ENCODE results near the gene CLCNKB.
"Not testable (repeated sequence)": the region's sequence is repeated elsewhere in the genome, so short reads cannot be mapped to it uniquely, and the experiment has no call there.

Gene CLCNKB

GRCh38 chr1:16043521-16043920 is at the start of gene CLCNKB:
Gene CLCNKB (plus strand): TSS chr1:16043782. CDS start chr1:16044493, 711 bp downstream.
- H3K27me3 ChIP-seq (ENCODE audit: control insufficient read depth, insufficient read depth, low read length), result peaks cover 2% of the 10 kb centered on the region
- no peaks in the 10 kb centered on the region for H3K36me3 ChIP-seq (ENCODE audit: control insufficient read depth, insufficient read depth, low read length)
- no peaks in the 10 kb centered on the region for H3K9me3 ChIP-seq (ENCODE audit: control insufficient read depth, insufficient read depth, low read length)
- H3K4me3 ChIP-seq (ENCODE audit: low read depth, low read length), result no peak within 1 kb of the TSS
- no peaks in the 10 kb centered on the region for H3K4me1 ChIP-seq (ENCODE audit: control insufficient read depth, insufficient read depth, low read length)
- H3K9ac ChIP-seq (ENCODE audit: low read depth, low read length), result no peak within 1 kb of the TSS

GRCh38 chr1:15994081-15994480 is 49.5 kb upstream of the CLCNKB start:
- H3K36me3 ChIP-seq (ENCODE audit: control insufficient read depth, insufficient read depth, low read length), result no peaks in the 10 kb centered on the region
- no peaks in the 10 kb centered on the region for H3K9me3 ChIP-seq (ENCODE audit: control insufficient read depth, insufficient read depth, low read length)
- H3K9ac ChIP-seq (ENCODE audit: low read depth, low read length), result no peak overlapping the region
- no peak overlapping the region for H3K4me3 ChIP-seq (ENCODE audit: low read depth, low read length)
- H3K27me3 ChIP-seq (ENCODE audit: control insufficient read depth, insufficient read depth, low read length), result no peaks in the 10 kb centered on the region
- H3K4me1 ChIP-seq (ENCODE audit: control insufficient read depth, insufficient read depth, low read length), result no peaks in the 10 kb centered on the region

GRCh38 chr1:15994590-15995351 is 48.8 kb upstream of the CLCNKB start:
- no peaks in the 10 kb centered on the region for H3K36me3 ChIP-seq (ENCODE audit: control insufficient read depth, insufficient read depth, low read length)
- no peak overlapping the region for H3K9ac ChIP-seq (ENCODE audit: low read depth, low read length)
- no peaks in the 10 kb centered on the region for H3K4me1 ChIP-seq (ENCODE audit: control insufficient read depth, insufficient read depth, low read length)
- H3K9me3 ChIP-seq (ENCODE audit: control insufficient read depth, insufficient read depth, low read length), result no peaks in the 10 kb centered on the region
- no peaks in the 10 kb centered on the region for H3K27me3 ChIP-seq (ENCODE audit: control insufficient read depth, insufficient read depth, low read length)
- no peak overlapping the region for H3K4me3 ChIP-seq (ENCODE audit: low read depth, low read length)

GRCh38 chr1:15997076-15997585 is 46.5 kb upstream of the CLCNKB start:
- Histone ChIP-seq H3K36me3 (ENCODE audit: control insufficient read depth, insufficient read depth, low read length) (no peaks in the 10 kb centered on the region), H3K9me3 (ENCODE audit: control insufficient read depth, insufficient read depth, low read length) (no peaks in the 10 kb centered on the region)

GRCh38 chr1:15997637-15998280 is 45.8 kb upstream of the CLCNKB start:
- no peak overlapping the region for H3K4me3 ChIP-seq (ENCODE audit: low read depth, low read length)
- no peaks in the 10 kb centered on the region for H3K9me3 ChIP-seq (ENCODE audit: control insufficient read depth, insufficient read depth, low read length)
- no peak overlapping the region for H3K9ac ChIP-seq (ENCODE audit: low read depth, low read length)
- no peaks in the 10 kb centered on the region for H3K36me3 ChIP-seq (ENCODE audit: control insufficient read depth, insufficient read depth, low read length)
- no peaks in the 10 kb centered on the region for H3K27me3 ChIP-seq (ENCODE audit: control insufficient read depth, insufficient read depth, low read length)
- no peaks in the 10 kb centered on the region for H3K4me1 ChIP-seq (ENCODE audit: control insufficient read depth, insufficient read depth, low read length)

More at GRCh38 chr1:15997076-15997585, 46.5 kb upstream of the CLCNKB start:
- Histone ChIP-seq H3K27me3 (ENCODE audit: control insufficient read depth, insufficient read depth, low read length) (no peaks in the 10 kb centered on the region), H3K4me3 (ENCODE audit: low read depth, low read length) (no peak overlapping the region), H3K4me1 (ENCODE audit: control insufficient read depth, insufficient read depth, low read length) (no peaks in the 10 kb centered on the region), H3K9ac (ENCODE audit: low read depth, low read length) (no peak overlapping the region)

GRCh38 chr1:15998929-15999328 is 44.7 kb upstream of the CLCNKB start:
- no peaks in the 10 kb centered on the region for H3K27me3 ChIP-seq (ENCODE audit: control insufficient read depth, insufficient read depth, low read length)
- H3K36me3 ChIP-seq (ENCODE audit: control insufficient read depth, insufficient read depth, low read length), result no peaks in the 10 kb centered on the region
- H3K4me3 ChIP-seq (ENCODE audit: low read depth, low read length), result no peak overlapping the region
- no peaks in the 10 kb centered on the region for H3K9me3 ChIP-seq (ENCODE audit: control insufficient read depth, insufficient read depth, low read length)
- no peak overlapping the region for H3K9ac ChIP-seq (ENCODE audit: low read depth, low read length)
- H3K4me1 ChIP-seq (ENCODE audit: control insufficient read depth, insufficient read depth, low read length), result no peaks in the 10 kb centered on the region

- not testable (repeated sequence) for H3K4me1 ChIP-seq (ENCODE audit: control insufficient read depth, insufficient read depth, low read length); H3K9me3 ChIP-seq (ENCODE audit: control insufficient read depth, insufficient read depth, low read length); H3K27me3 ChIP-seq (ENCODE audit: control insufficient read depth, insufficient read depth, low read length); H3K4me3 ChIP-seq (ENCODE audit: low read depth, low read length); H3K9ac ChIP-seq (ENCODE audit: low read depth, low read length); H3K36me3 ChIP-seq (ENCODE audit: control insufficient read depth, insufficient read depth, low read length)
These were observed 42.3 kb upstream of the CLCNKB start for GRCh38 chr1:16001274-16001673.

- no peak overlapping the region for H3K4me3 ChIP-seq (ENCODE audit: low read depth, low read length)
- H3K36me3 ChIP-seq (ENCODE audit: control insufficient read depth, insufficient read depth, low read length), result no peaks in the 10 kb centered on the region
- H3K9me3 ChIP-seq (ENCODE audit: control insufficient read depth, insufficient read depth, low read length), result no peaks in the 10 kb centered on the region
- no peak overlapping the region for H3K9ac ChIP-seq (ENCODE audit: low read depth, low read length)
- peaks cover 2% of the 10 kb centered on the region for H3K27me3 ChIP-seq (ENCODE audit: control insufficient read depth, insufficient read depth, low read length)
- no peaks in the 10 kb centered on the region for H3K4me1 ChIP-seq (ENCODE audit: control insufficient read depth, insufficient read depth, low read length)
These were observed 38.0 kb upstream of the CLCNKB start for GRCh38 chr1:16005597-16005996.

GRCh38 chr1:16006010-16006409 is 37.6 kb upstream of the CLCNKB start:
- H3K9ac ChIP-seq (ENCODE audit: low read depth, low read length), result no peak overlapping the region
- peaks cover 2% of the 10 kb centered on the region for H3K27me3 ChIP-seq (ENCODE audit: control insufficient read depth, insufficient read depth, low read length)
- no peaks in the 10 kb centered on the region for H3K4me1 ChIP-seq (ENCODE audit: control insufficient read depth, insufficient read depth, low read length)

GRCh38 chr1:16006552-16007485 is 36.8 kb upstream of the CLCNKB start:
- no peak overlapping the region for H3K9ac ChIP-seq (ENCODE audit: low read depth, low read length)
- H3K4me1 ChIP-seq (ENCODE audit: control insufficient read depth, insufficient read depth, low read length), result no peaks in the 10 kb centered on the region
- no peak overlapping the region for H3K4me3 ChIP-seq (ENCODE audit: low read depth, low read length)
- no peaks in the 10 kb centered on the region for H3K9me3 ChIP-seq (ENCODE audit: control insufficient read depth, insufficient read depth, low read length)
- peaks cover 2% of the 10 kb centered on the region for H3K27me3 ChIP-seq (ENCODE audit: control insufficient read depth, insufficient read depth, low read length)
- no peaks in the 10 kb centered on the region for H3K36me3 ChIP-seq (ENCODE audit: control insufficient read depth, insufficient read depth, low read length)

More at GRCh38 chr1:16006010-16006409, 37.6 kb upstream of the CLCNKB start:
- no peak overlapping the region for H3K4me3 ChIP-seq (ENCODE audit: low read depth, low read length)
- no peaks in the 10 kb centered on the region for H3K9me3 ChIP-seq (ENCODE audit: control insufficient read depth, insufficient read depth, low read length)
- H3K36me3 ChIP-seq (ENCODE audit: control insufficient read depth, insufficient read depth, low read length), result no peaks in the 10 kb centered on the region

- no peaks in the 10 kb centered on the region for H3K9me3 ChIP-seq (ENCODE audit: control insufficient read depth, insufficient read depth, low read length)
- H3K9ac ChIP-seq (ENCODE audit: low read depth, low read length), result no peak overlapping the region
- H3K4me3 ChIP-seq (ENCODE audit: low read depth, low read length), result no peak overlapping the region
- H3K36me3 ChIP-seq (ENCODE audit: control insufficient read depth, insufficient read depth, low read length), result no peaks in the 10 kb centered on the region
- H3K4me1 ChIP-seq (ENCODE audit: control insufficient read depth, insufficient read depth, low read length), result peaks cover 3% of the 10 kb centered on the region
- peaks cover 2% of the 10 kb centered on the region for H3K27me3 ChIP-seq (ENCODE audit: control insufficient read depth, insufficient read depth, low read length)
These were observed 35.8 kb upstream of the CLCNKB start for GRCh38 chr1:16007671-16008341.

Measured in iPS-15b (cell line).